Stimulated activated memory B cell treated with anti-CD40 and anti-IgM and Interleukin-4, amounts not matched to agents 10 μg/mL and 1 μg/mL and 100 μg/mL, for 72 hours (primary cell): ENCODE measurements around the gene LIPC.

Experiments used
- ATAC-seq: fragments of 150-1000 bp; cut with Tn5 transposase; 2 replicates; pipeline ENCODE4 v1.10.0; 2021
- H3K27ac Mint-ChIP-seq: one replicate; pipeline ENCODE4 v1.8.0; 2022; ENCODE audit warnings: mild to moderate bottlenecking, mixed read lengths
- H3K27me3 Mint-ChIP-seq: one replicate; pipeline ENCODE4 v1.8.0; 2022; ENCODE audit warnings: mixed read lengths
- H3K36me3 Mint-ChIP-seq: one replicate; pipeline ENCODE4 v1.8.0; 2022; ENCODE audit warnings: mixed read lengths
- H3K4me1 Mint-ChIP-seq: one replicate; pipeline ENCODE4 v1.8.0; 2022; ENCODE audit warnings: mixed read lengths
- H3K4me3 Mint-ChIP-seq: one replicate; pipeline ENCODE4 v1.8.0; 2022; ENCODE audit warnings: mild to moderate bottlenecking, moderate library complexity, mixed read lengths
- H3K9me3 Mint-ChIP-seq: one replicate; pipeline ENCODE4 v1.8.0; 2022; ENCODE audit warnings: mixed read lengths

Gene LIPC

DNA sequence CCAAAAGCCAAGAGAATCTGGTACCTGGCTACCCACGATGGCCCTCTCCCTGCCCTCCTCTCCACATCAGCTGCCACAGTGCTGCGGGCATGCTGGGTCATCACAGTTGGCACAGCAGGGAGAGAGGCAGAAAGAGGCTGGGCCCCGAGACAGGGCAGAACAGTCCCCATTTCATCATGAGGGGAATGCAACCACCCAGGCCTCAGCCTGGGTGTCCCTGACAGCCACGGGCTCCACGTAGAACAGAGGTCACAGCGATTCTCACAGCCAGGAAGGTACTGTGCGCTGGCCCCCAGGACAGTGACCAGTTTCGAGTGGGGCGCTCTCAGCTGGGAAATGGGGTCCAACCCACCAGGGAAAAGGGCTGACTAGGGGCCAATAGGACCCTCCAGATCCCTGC lies 6.3 kb downstream of the LIPC start:
- no peaks in the 10 kb centered on the region for H3K36me3 Mint-ChIP-seq
- no peak overlapping the region for H3K4me3 Mint-ChIP-seq
- peaks cover 9% of the 10 kb centered on the region for H3K27me3 Mint-ChIP-seq
- H3K27ac Mint-ChIP-seq, result no peak overlapping the region
- H3K9me3 Mint-ChIP-seq, result no peaks in the 10 kb centered on the region
- no peak for ATAC-seq
- no peaks in the 10 kb centered on the region for H3K4me1 Mint-ChIP-seq

- H3K9me3 Mint-ChIP-seq, result no peaks in the 10 kb centered on the region
- H3K4me3 Mint-ChIP-seq, result no peak overlapping the region
- no peak for ATAC-seq
- H3K27me3 Mint-ChIP-seq, result peaks cover 9% of the 10 kb centered on the region
- H3K4me1 Mint-ChIP-seq, result no peaks in the 10 kb centered on the region
- no peak overlapping the region for H3K27ac Mint-ChIP-seq
- no peaks in the 10 kb centered on the region for H3K36me3 Mint-ChIP-seq
These were observed 7.2 kb downstream of the LIPC start for GRCh38 chr15:58438956-58439355.

DNA sequence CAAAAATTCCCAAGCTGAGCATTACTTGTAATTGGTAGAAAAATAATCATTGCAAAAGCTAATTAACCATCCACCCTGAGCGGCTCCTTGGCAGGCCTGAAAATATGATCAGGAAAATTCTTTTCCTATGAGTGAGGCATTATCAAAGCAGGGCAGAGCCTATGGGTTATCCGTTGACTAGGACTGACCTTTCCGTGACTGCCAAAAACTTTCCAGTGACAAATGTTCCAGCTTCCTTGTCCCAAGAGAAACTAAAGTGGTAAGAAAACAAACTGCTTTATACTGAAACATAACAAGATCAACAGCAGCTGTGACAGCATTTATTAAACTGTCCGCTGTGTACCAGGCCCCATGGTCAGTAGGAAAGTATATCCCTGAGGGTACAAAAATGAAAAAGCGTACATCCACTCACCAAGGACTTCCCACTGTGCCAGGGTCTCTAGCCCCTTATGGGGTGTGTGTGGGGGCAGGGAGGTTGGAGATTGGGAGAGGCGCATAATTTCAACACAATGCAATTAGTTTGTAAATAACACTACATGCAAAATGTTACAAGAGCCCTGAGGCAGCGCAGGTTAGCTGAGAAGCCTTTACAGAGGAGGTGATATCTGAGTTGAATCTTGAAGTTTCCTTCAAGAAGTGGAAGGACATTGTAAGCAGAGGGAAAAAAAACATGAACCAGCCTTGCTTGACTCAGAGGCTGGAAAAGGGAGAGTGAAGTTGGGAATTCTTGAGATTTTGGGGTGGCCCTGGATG lies 8.5 kb downstream of the LIPC start:
- ATAC-seq, result no peak
- H3K4me1 Mint-ChIP-seq, result no peaks in the 10 kb centered on the region
- H3K4me3 Mint-ChIP-seq, result no peak overlapping the region
- no peaks in the 10 kb centered on the region for H3K9me3 Mint-ChIP-seq
- H3K27ac Mint-ChIP-seq, result no peak overlapping the region
- no peaks in the 10 kb centered on the region for H3K36me3 Mint-ChIP-seq
- peaks cover 9% of the 10 kb centered on the region for H3K27me3 Mint-ChIP-seq

DNA sequence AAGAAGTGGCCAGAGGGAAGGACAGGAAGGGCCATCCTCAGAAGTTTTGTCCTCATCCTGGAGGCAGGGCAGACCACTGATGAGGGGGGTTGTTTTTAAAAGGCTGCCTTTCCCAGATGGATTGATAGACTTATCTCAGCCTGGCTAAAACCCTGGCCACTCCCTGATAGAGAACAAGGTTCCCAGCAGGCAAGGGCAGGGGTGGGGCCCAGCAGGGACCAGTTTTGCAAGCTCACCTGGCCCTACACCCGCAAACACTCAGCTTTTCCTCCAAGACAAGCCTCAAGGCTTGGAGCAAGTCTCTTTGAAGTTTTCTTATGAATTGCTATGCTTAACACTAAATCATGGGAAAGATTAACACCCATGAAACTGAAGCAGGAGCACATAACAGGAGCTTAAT lies 9.1 kb downstream of the LIPC start:
- Mint-ChIP-seq H3K4me3 (no peak overlapping the region), H3K27ac (no peak overlapping the region), H3K27me3 (peaks cover 9% of the 10 kb centered on the region), H3K4me1 (no peaks in the 10 kb centered on the region), H3K9me3 (no peaks in the 10 kb centered on the region), H3K36me3 (no peaks in the 10 kb centered on the region)
- ATAC-seq, result no peak

- H3K4me1 Mint-ChIP-seq, result no peaks in the 10 kb centered on the region
- H3K9me3 Mint-ChIP-seq, result no peaks in the 10 kb centered on the region
- H3K36me3 Mint-ChIP-seq, result no peaks in the 10 kb centered on the region
- H3K27me3 Mint-ChIP-seq, result peaks cover 9% of the 10 kb centered on the region
- ATAC-seq, result no peak
- H3K4me3 Mint-ChIP-seq, result no peak overlapping the region
- H3K27ac Mint-ChIP-seq, result no peak overlapping the region
These were observed 9.7 kb downstream of the LIPC start for GRCh38 chr15:58441376-58442070.

GRCh38 chr15:58442122-58442521 lies 10.3 kb downstream of the LIPC start:
- H3K4me3 Mint-ChIP-seq, result no peak overlapping the region

DNA sequence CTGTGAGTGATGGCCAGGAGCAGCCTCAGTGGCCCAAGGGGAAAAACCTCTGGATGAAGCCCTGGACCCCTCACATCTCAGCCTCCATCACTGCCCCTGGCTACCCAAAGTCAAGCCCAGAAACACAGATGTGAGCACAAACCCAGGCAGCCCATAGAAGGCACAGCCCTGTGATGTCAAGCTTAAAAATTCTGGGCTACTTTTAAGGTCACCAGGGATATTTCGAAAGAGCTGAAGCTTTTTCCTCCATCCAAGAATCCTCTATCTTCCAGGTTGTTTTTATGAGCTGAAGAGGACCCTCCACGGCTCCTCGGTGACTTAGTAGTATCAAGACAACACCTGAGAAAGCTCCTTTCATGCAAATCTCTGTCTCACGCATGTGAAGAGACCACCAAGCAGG lies 11.5 kb downstream of the LIPC start:
- Mint-ChIP-seq H3K36me3 (no peaks in the 10 kb centered on the region), H3K27me3 (peaks cover 9% of the 10 kb centered on the region), H3K27ac (no peak overlapping the region), H3K4me1 (no peaks in the 10 kb centered on the region), H3K9me3 (no peaks in the 10 kb centered on the region), H3K4me3 (no peak overlapping the region)
- no peak for ATAC-seq

More at GRCh38 chr15:58442122-58442521, 10.3 kb downstream of the LIPC start:
- Mint-ChIP-seq H3K27me3 (peaks cover 9% of the 10 kb centered on the region), H3K4me1 (no peaks in the 10 kb centered on the region), H3K36me3 (no peaks in the 10 kb centered on the region), H3K27ac (no peak overlapping the region), H3K9me3 (no peaks in the 10 kb centered on the region)
- no peak for ATAC-seq

- H3K4me3 Mint-ChIP-seq, result no peak overlapping the region
- no peak overlapping the region for H3K27ac Mint-ChIP-seq
- H3K27me3 Mint-ChIP-seq, result peaks cover 9% of the 10 kb centered on the region
- no peaks in the 10 kb centered on the region for H3K4me1 Mint-ChIP-seq
- ATAC-seq, result no peak
- no peaks in the 10 kb centered on the region for H3K36me3 Mint-ChIP-seq
- H3K9me3 Mint-ChIP-seq, result no peaks in the 10 kb centered on the region
These were observed 12.3 kb downstream of the LIPC start for GRCh38 chr15:58444056-58444455.

- no peaks in the 10 kb centered on the region for H3K36me3 Mint-ChIP-seq
- H3K27ac Mint-ChIP-seq, result no peak overlapping the region
- ATAC-seq, result no peak
- no peaks in the 10 kb centered on the region for H3K9me3 Mint-ChIP-seq
- no peaks in the 10 kb centered on the region for H3K4me1 Mint-ChIP-seq
- H3K27me3 Mint-ChIP-seq, result peaks cover 9% of the 10 kb centered on the region
- no peak overlapping the region for H3K4me3 Mint-ChIP-seq
These were observed 13.0 kb downstream of the LIPC start for GRCh38 chr15:58444658-58445332.

GRCh38 chr15:58445865-58446264 lies 14.1 kb downstream of the LIPC start:
- H3K27ac Mint-ChIP-seq, result no peak overlapping the region
- no peaks in the 10 kb centered on the region for H3K4me1 Mint-ChIP-seq
- H3K9me3 Mint-ChIP-seq, result no peaks in the 10 kb centered on the region
- no peak for ATAC-seq
- no peak overlapping the region for H3K4me3 Mint-ChIP-seq
- peaks cover 2% of the 10 kb centered on the region for H3K27me3 Mint-ChIP-seq
- H3K36me3 Mint-ChIP-seq, result no peaks in the 10 kb centered on the region

- Mint-ChIP-seq H3K36me3 (no peaks in the 10 kb centered on the region), H3K4me3 (no peak overlapping the region), H3K4me1 (no peaks in the 10 kb centered on the region), H3K27me3 (no peaks in the 10 kb centered on the region), H3K27ac (no peak overlapping the region), H3K9me3 (no peaks in the 10 kb centered on the region)
- ATAC-seq, result no peak
These were observed 14.7 kb downstream of the LIPC start for GRCh38 chr15:58446521-58446920.

GRCh38 chr15:58447271-58448010 lies 15.7 kb downstream of the LIPC start:
- H3K9me3 Mint-ChIP-seq, result no peaks in the 10 kb centered on the region
- peak; percentile 42 for ATAC-seq
- H3K4me3 Mint-ChIP-seq, result no peak overlapping the region
- no peak overlapping the region for H3K27ac Mint-ChIP-seq
- no peaks in the 10 kb centered on the region for H3K36me3 Mint-ChIP-seq
- no peaks in the 10 kb centered on the region for H3K27me3 Mint-ChIP-seq
- no peaks in the 10 kb centered on the region for H3K4me1 Mint-ChIP-seq

- Mint-ChIP-seq H3K27ac (no peak overlapping the region), H3K4me1 (no peaks in the 10 kb centered on the region), H3K36me3 (no peaks in the 10 kb centered on the region), H3K27me3 (peaks cover 9% of the 10 kb centered on the region), H3K4me3 (no peak overlapping the region), H3K9me3 (no peaks in the 10 kb centered on the region)
- no peak for ATAC-seq
These were observed 16.5 kb downstream of the LIPC start for GRCh38 chr15:58448331-58448730.

GRCh38 chr15:58448906-58449305 lies 17.1 kb downstream of the LIPC start:
- Mint-ChIP-seq H3K27ac (no peak overlapping the region), H3K4me1 (no peaks in the 10 kb centered on the region)

GRCh38 chr15:58451826-58452225 lies 20.0 kb downstream of the LIPC start:
- Mint-ChIP-seq H3K4me3 (no peak overlapping the region), H3K36me3 (no peaks in the 10 kb centered on the region), H3K9me3 (no peaks in the 10 kb centered on the region), H3K4me1 (no peaks in the 10 kb centered on the region), H3K27ac (no peak overlapping the region), H3K27me3 (peaks cover 26% of the 10 kb centered on the region)
- no peak for ATAC-seq

More at GRCh38 chr15:58448906-58449305, 17.1 kb downstream of the LIPC start:
- no peaks in the 10 kb centered on the region for H3K9me3 Mint-ChIP-seq
- ATAC-seq, result no peak
- H3K4me3 Mint-ChIP-seq, result no peak overlapping the region
- H3K36me3 Mint-ChIP-seq, result no peaks in the 10 kb centered on the region
- H3K27me3 Mint-ChIP-seq, result peaks cover 15% of the 10 kb centered on the region
